Measurements from ENCODE around the gene FOXP1.

GRCh38 chr3:71250026-71250425, 333.5 kb downstream of the FOXP1 start:
- no peak for TF ChIP-seq POLR2AphosphoS5 (IDR thresholded peaks at IDR 0.05; ENCODE audit: low read depth, low read length)
- TF ChIP-seq POLR2A (IDR thresholded peaks at IDR 0.05; ENCODE audit: low read depth, low read length): no peak
- TF ChIP-seq TAF1 (IDR thresholded peaks at IDR 0.05; ENCODE audit: low read depth, low read length): no peak
- no peak for TF ChIP-seq PAX5 (IDR thresholded peaks at IDR 0.05; ENCODE audit: insufficient read depth, low read length, severe bottlenecking)
- no peak for TF ChIP-seq POU2F2 (IDR thresholded peaks at IDR 0.05; ENCODE audit: low read depth, low read length)
